HG03439 (cell line): ENCODE results near the gene CMKLR1.

Source experiments
- ATAC-seq: cut with Tn5 transposase; IDR thresholded peaks from one replicate; pipeline ENCODE4 v1.9.1; 2021; ENCODE audit warnings: mild to moderate bottlenecking, moderate library complexity; ENCODE audit not compliant: unreplicated experiment

Gene CMKLR1

GRCh38 chr12:108338915-108339657, at the start of gene CMKLR1:
Gene CMKLR1, minus strand, starts transcription at chr12:108339311. Its CDS starts 45,720 bp downstream, at chr12:108293591.
- ATAC-seq, result no peak

DNA sequence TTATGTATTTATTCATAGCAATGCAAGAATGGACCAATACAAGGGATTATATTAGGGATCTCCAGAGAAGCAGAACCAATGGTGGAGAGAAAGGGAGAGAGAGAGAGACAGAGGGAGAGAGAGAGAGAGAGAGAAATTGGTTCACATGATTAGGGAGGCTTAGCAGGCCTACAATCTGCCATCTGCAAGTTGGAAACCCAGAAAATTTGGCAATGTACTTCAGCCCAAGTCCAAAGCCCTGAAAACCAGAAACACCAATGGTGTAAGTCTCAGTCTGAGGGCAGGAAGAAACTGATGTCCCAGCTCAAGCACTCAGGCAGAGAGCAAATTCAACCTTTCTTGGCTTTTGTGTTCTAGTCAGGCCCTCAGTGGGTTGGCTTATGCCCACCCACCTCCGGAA, 48.7 kb upstream of the CMKLR1 start:
- ATAC-seq, result no peak

DNA sequence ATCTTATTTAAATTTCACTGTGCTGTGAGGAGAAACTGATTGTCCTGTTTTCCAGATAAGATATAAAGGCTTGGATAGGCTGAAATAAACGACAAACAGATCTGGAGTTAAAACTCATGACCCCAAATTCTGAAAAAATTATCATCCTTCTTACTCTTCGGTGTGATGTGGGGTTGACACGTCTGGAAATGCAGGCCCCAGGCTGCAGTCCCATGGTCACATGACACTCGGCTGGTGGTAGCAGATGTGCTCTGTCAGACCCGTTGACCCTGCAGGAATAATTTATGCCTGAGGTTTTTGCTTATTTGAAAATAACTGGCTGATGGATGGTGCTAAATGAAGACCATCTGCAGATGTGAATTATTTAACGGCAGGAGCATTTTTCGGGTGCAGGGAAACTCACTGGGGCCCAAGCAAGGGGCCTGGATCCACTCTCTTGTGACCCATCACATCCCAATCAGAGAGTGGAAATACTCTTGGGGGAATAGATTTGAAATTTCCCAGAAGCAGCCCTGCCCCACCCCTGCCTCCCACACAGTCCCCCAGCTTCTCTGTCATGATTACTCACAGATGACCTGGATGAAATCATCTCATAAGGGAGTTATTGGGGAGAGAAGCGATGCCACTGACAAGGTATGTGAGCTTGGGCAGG, 47.7 kb upstream of the CMKLR1 start:
- ATAC-seq, result no peak

- no peak for ATAC-seq
Measured at GRCh38 chr12:108382437-108382801, 43.3 kb upstream of the CMKLR1 start.

DNA sequence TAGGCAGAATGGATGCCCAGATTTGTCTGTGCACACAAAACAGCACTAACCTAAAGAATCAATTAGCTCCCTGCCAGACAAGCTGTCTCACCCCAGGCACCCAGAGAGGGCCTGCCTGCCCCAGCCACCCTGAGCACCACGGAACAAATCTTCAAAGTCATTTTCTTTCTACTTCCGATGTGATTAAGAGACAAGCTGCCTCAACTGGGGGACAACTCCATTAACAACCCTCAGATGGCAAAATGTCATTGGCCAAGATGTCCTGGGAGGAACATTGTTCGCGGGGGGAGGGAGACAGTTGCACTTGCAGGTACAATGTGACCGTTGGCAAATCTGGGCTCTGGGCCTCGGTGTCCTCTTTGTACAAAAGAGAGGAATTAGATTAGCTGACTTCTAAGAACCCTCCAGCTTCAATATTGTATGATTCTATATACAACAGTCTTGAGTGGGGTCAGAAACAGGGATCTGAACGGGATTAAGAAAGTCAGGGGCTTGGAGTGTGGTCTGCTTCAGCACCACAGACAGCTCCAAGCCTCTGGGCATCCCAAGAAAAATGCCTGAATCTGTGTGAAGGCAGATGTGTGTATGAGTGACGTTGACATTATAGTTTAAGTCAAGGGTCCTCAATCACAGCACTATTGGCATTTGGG, 42.8 kb upstream of the CMKLR1 start:
- ATAC-seq, result no peak

DNA sequence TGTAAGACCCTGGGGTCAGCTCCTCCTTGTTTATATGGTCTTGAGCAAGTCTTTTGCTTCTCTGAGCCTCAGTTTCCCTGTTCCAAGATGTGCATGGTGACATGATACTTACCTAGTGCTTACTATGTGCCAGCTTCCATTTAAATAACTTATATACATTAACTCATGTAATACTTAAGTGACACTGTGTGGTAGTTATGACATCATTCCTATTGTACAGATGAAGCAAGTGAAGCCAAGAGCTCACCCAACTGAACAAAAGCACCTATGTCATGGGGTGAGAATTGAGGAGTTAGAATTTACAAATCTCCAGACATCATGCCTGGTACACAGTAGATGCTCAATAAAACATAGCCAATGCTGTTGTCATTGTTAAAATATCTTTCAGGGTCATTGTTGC, 41.3 kb upstream of the CMKLR1 start:
- ATAC-seq, result no peak

GRCh38 chr12:108379823-108380222, 40.7 kb upstream of the CMKLR1 start:
- no peak for ATAC-seq

GRCh38 chr12:108378926-108379325, 39.8 kb upstream of the CMKLR1 start:
- ATAC-seq, result no peak

- no peak for ATAC-seq
Measured at GRCh38 chr12:108377260-108377659, 38.1 kb upstream of the CMKLR1 start.

DNA sequence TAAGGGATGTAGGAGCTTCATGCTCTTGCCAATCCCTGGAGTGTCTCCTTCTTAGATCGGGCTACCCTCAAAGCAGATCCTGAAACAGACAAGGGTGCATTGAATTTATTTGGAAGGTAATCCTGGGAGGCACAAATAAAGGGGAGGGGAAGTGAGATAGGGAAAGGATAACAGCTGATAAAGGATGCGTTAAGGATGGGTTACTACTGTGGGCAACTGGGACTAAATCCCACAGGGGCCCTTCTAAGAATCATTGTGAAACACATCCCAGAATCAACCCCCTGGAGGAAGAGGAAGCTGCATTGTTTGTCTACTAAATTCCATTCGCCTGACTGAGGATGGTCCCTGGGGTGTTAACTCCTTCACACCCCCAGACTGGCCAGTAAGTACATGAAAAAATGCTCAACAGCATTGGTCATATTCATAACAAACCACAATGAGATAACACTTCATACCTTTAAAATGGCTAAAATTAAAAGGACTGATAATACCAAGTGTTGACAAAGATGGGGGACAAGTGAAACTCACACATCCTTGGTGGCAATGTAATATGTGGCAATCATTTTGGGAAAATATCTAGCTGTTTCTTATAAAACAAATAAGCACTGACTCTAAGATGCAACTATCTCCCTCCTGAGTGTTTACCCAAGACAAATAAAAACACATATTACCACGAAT, 37.0 kb upstream of the CMKLR1 start:
- no peak for ATAC-seq

DNA sequence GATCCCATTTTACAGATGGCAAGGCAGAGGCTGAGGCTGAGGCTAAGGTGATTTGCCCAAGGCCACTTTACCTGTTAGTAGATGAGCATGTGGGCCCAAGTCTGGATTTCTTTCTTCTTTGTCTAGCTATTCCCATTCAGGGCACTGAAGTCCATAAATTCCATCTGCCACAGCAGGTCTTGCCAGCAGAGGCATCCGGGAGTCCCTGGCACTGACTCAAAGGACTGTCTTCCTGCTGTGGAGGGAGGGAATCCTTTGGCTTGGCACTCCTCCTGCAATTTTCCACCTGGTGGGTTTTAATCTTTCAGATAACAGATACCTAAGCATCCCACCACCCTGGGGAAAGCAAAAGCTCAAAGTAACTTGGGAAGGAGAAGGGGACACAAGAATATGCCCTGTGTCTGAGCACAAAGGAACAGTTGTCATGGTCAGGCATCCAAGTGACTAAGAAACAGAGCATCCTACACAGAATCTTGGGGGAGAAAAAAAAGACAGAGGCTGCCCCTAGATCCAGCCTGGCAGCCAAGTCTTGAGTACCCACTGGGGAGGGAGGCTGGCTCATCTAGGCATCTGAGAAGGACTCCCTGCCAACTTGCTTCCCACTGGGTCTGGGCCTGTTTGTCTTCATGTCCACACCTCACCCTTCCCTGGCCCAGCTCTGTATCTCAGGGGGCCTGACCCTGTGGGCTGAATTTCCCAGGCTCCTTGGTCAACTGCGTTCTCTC, 35.6 kb upstream of the CMKLR1 start:
- no peak for ATAC-seq

DNA sequence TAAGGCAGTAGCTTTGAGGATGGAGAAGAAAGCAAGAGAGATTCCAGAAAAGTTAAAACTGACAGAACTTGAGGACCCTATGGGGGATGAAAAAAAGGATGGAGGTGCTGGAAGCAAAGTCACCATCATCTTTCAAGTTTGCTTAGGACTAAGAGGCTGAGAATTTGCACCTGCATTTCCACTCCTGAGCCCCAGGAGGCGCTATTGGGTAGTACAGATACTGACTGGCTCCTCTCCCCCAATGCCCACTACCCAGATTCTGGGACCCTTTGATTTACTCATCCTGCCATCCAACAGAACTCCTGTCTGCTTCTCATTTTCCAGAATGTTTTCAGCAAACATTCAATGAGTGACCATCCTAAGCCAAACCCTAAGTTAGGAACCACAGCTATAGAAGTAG, 34.0 kb upstream of the CMKLR1 start:
- no peak for ATAC-seq

DNA sequence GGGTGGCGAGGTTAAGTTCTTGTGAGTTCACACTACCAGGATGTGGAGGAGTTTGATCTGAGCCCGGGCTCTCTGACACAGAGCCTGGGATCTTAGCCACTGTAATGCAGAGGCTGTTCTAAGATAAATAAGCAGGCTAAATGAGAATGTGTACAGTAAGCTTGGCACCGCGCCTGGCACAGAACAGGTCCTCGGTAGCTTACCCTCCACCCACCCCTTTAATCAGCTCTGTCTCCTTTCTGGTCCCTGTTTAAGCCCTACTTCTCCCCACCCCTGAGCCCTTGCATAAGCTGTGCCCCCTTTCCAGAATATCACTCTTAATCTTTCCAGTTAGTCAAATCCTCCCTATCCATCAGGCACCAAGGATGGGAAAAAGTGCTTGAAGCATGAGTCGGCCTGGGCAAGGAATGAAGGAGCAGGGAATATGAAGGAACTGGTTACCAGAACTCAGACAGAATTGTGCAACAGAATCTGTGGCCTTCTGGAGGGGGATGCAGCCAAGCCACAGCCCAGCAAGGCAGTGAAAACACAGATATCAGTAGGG, 32.8 kb upstream of the CMKLR1 start:
- ATAC-seq, result no peak

GRCh38 chr12:108370415-108370814, 31.3 kb upstream of the CMKLR1 start:
- ATAC-seq, result no peak

DNA sequence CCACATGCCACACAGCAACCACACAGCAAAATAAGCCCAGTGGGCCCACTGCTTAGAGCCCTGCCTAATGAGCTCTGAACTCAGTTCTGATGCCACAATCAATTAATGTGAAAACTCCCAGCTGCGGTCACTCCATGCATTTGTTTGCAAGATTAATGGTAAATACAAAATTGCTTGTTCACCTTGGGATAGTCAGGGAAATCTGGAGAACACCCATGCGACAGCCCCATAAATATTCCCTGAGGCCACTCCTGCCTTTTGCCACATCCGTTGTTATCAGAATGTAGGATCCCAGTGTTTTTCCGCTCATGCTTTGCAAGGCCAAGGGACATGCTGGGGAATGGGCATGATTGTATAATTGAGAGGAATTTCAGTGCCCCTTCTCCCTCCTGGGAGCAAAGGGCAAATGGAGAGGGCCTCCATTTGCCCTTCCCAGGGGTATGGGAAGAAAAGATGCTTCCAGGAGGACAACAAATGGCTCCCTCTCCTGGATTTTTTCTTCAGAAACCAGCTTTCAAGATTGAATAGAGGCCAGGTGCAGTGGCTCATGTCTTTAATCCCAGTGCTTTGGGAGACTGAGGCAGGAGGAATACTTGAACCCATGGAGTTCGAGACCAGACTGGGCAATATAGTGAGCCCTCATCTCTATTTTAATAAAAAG, 30.8 kb upstream of the CMKLR1 start:
- ATAC-seq, result no peak

DNA sequence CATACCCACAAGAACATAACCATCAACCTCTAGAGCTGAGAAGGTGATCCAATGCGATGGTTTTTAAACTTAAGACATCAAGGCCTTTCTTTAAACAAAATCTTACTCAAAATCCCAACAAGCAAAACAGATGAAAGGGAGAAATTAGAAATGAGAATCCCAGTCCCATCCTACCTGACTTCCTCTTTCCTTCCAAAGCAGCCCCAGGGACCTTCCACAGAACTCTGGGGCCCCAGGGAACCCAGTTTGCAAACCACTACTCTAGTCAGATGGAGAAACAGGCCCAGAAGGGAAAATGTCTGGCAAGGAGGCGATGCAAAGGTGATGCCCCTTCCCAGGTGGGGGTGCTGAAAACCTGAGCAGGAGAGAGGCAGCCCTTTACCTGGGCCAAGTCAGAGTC, 29.0 kb upstream of the CMKLR1 start:
- ATAC-seq, result no peak

- ATAC-seq, result no peak
Measured at GRCh38 chr12:108367436-108367835, 28.3 kb upstream of the CMKLR1 start.

DNA sequence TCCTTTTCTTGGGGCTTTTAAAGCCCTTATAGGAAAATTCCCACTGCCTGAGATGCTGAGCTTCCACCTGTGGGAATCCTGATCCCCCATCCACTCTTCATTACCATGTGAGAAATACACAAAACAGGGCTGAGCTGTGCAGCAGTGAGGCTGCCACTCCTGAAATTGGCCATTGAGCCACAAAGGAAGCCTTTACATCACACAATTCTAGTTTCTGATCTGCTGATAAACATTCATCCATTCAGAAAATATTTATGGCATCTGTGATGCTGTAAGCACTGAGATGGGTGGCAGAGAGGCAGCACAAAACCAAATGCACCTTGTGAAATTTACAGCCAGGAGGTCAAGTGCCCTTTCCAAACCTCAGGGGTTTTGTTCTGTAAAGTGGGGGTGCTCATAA, 26.2 kb upstream of the CMKLR1 start:
- no peak for ATAC-seq

- no peak for ATAC-seq
Measured at GRCh38 chr12:108364879-108365278, 25.8 kb upstream of the CMKLR1 start.

DNA sequence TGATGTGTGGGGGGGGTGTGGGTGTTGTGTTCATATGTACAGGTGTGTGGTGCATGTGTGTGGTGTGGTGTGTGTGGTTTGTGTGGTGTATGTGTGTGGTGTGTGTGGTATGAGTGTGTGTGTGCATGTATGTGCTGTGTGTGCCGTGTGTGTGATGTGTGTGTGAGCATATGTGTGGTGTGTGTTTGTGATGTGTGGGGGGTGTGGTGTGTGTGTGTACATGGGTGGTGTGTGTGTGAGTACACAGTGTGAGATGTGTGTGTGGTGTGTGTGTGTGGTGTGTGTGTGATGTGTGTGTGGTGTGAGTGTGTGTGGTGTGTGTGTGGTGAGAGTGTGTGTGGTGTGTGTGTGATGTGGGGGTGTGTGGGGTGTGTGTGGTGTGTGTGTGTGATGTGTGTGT, 24.5 kb upstream of the CMKLR1 start:
- no peak for ATAC-seq
